MCF 10A (cell line): Measurements from ENCODE around the gene BPTF. TPM values are rescaled to one million over a fixed set of nuclear protein-coding genes. Genes with fewer than 3 reads are reported as not detected.
"Not testable (repeated sequence)": the region's sequence is repeated elsewhere in the genome, so short reads cannot be mapped to it uniquely, and the experiment has no call there.

ENCODE experiments used
- BruUV-seq: library from RNA; stranded (reverse); fragments of 400-500 nt; replicated peaks from 2 replicates; lab custom pipeline; 2021; lab: Mats Ljungman, UMichigan
- CTCF ChIA-PET: fragments of 300-600 bp; sonication (Branson Sonifier 250); formaldehyde crosslinking; extraction: SDS; loops from one replicate; lab custom pipeline; 2021; ENCODE audit warnings: antibody characterized with exemption, inconsistent platforms; lab: Yijun Ruan, JAX
- POLR2A ChIA-PET: fragments of 300-600, 350-650 bp; sonication (Branson Sonifier 250); formaldehyde crosslinking; extraction: SDS; loops from one replicate; lab custom pipeline; 2020; ENCODE audit warnings: antibody characterized with exemption, inconsistent platforms; lab: Yijun Ruan, JAX
- DNase-seq: peaks from one replicate; pipeline ENCODE4 v3.0.0-alpha.2; 2018; ENCODE audit not compliant: unreplicated experiment
- H3K27ac Mint-ChIP-seq: one replicate; pipeline ENCODE4 v1.8.0; 2022; ENCODE audit warnings: mild to moderate bottlenecking, low read depth, mixed read lengths; ENCODE audit not compliant: unreplicated experiment
- H3K27me3 Mint-ChIP-seq: one replicate; pipeline ENCODE4 v1.8.0; 2022; ENCODE audit warnings: mixed read lengths; ENCODE audit not compliant: insufficient read depth, unreplicated experiment
- H3K36me3 Mint-ChIP-seq: one replicate; pipeline ENCODE4 v1.8.0; 2022; ENCODE audit warnings: mild to moderate bottlenecking, moderate library complexity, mixed read lengths; ENCODE audit not compliant: insufficient read depth, unreplicated experiment
- H3K4me1 Mint-ChIP-seq: one replicate; pipeline ENCODE4 v1.8.0; 2022; ENCODE audit warnings: mixed read lengths; ENCODE audit not compliant: insufficient read depth, unreplicated experiment
- H3K4me3 Mint-ChIP-seq: one replicate; pipeline ENCODE4 v1.8.0; 2022; ENCODE audit warnings: mild to moderate bottlenecking, moderate library complexity, mixed read lengths; ENCODE audit not compliant: unreplicated experiment
- H3K9me3 Mint-ChIP-seq: one replicate; pipeline ENCODE4 v1.8.0; 2022; ENCODE audit warnings: mixed read lengths; ENCODE audit not compliant: unreplicated experiment
- intact Hi-C: fragments of 100-400 bp; cut with micrococcal nuclease; formaldehyde crosslinking; loops from 2 replicates; pipeline ENCODE4 v1.14.1; 2022
- total RNA-seq: library from RNA; stranded (reverse); gene quantifications from 2 replicates; pipeline ENCODE4 v1.2.3, GENCODE V29; 2022
- TF ChIP-seq, protein P1 (sequence below): fragments of 200-600 bp; IDR thresholded peaks from one replicate; pipeline ENCODE4 v1.8.0; 2022; ENCODE audit warnings: antibody characterized with exemption, mild to moderate bottlenecking; ENCODE audit not compliant: unreplicated experiment

BPTF gene
- total RNA-seq, 1 experiment from 2014 or later = 63.7 TPM

DNA sequence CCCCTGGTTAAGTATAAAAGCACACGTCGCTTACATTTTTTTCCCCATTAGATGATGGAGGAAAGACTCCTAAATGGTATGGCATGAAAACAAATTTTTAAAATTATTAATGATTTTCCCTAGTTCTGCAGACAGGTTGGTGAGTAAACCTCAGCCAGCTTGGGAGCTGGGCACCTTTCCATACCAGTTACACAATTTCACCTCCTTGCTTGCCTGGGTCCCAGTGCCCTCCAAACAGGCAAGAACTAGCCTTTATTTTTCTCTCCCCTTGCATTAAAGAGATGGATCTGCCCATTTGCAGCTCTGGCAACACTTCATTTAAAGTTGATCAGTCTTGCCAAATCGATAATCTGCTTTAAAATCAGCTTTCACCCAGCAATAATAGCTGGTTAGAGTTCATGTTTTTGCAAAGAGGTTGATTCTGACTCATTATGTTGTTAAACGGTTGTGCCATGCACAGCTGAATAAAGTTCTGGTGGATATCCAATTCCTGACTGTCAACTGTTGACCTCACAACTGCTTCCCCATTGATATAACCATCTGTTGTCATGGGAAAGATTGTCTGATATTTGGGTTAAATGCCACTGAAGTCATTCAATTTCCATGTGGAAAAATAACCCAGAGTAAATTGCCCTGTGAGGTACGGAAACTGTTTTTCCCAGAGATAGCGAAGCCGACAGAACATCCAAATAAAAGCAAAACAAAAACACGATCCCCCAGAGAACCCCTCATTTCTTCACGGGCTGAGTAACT is 169.7 kb downstream of the BPTF start:
- Mint-ChIP-seq H3K4me3 (peak overlapping the region; percentile 77), H3K27me3 (no peaks in the 10 kb centered on the region), H3K4me1 (peaks cover 26% of the 10 kb centered on the region), H3K36me3 (peaks cover 5% of the 10 kb centered on the region), H3K27ac (peak overlapping the region; percentile 79), H3K9me3 (no peaks in the 10 kb centered on the region)
- TSS peak; percentile 41 for BruUV-seq
- POLR2A ChIA-PET = interaction anchor here (0.6 to 6.4 kb wide), 19 partner anchors 10 to 1331 kb away, joined by 3 to 84 read pairs (median 5); partner anchors contain the start of genes AMZ2, BPTF, KPNA2 and WIPI1
- peak; percentile 82 for DNase-seq
- intact Hi-C loops = loop anchor here (2.0 to 10.0 kb wide), 2 partner anchors 24 to 110 kb away; no protein-coding TSS in a partner anchor
- CTCF ChIA-PET = interaction anchor here (0.5 to 1.2 kb wide), 3 partner anchors 16 to 107 kb away, joined by 3 to 4 read pairs (median 3); no protein-coding TSS in a partner anchor
- TF ChIP-seq, protein P1, sequence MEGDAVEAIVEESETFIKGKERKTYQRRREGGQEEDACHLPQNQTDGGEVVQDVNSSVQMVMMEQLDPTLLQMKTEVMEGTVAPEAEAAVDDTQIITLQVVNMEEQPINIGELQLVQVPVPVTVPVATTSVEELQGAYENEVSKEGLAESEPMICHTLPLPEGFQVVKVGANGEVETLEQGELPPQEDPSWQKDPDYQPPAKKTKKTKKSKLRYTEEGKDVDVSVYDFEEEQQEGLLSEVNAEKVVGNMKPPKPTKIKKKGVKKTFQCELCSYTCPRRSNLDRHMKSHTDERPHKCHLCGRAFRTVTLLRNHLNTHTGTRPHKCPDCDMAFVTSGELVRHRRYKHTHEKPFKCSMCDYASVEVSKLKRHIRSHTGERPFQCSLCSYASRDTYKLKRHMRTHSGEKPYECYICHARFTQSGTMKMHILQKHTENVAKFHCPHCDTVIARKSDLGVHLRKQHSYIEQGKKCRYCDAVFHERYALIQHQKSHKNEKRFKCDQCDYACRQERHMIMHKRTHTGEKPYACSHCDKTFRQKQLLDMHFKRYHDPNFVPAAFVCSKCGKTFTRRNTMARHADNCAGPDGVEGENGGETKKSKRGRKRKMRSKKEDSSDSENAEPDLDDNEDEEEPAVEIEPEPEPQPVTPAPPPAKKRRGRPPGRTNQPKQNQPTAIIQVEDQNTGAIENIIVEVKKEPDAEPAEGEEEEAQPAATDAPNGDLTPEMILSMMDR = no peak

GRCh38 chr17:67995570-67996263 is 170.4 kb downstream of the BPTF start:
- Mint-ChIP-seq H3K27me3 (no peaks in the 10 kb centered on the region), H3K4me3 (peak overlapping the region; percentile 77), H3K27ac (peak overlapping the region; percentile 79), H3K9me3 (no peaks in the 10 kb centered on the region), H3K4me1 (peaks cover 26% of the 10 kb centered on the region), H3K36me3 (peaks cover 5% of the 10 kb centered on the region)
- TF ChIP-seq, protein P1 = no peak
- peak; percentile 22 for DNase-seq
- ChIA-PET POLR2A (interaction anchor here (0.7 to 6.4 kb wide), 11 partner anchors 11 to 1331 kb away, joined by 3 to 84 read pairs (median 8); partner anchors contain the start of genes KPNA2 and WIPI1), CTCF (interaction anchor here (0.5 to 1.2 kb wide), 4 partner anchors 16 to 107 kb away, joined by 3 to 4 read pairs (median 3); no protein-coding TSS in a partner anchor)
- no TSS peak for BruUV-seq
- intact Hi-C loops = loop anchor here (2.0 to 10.0 kb wide), 2 partner anchors 23 to 109 kb away; no protein-coding TSS in a partner anchor

- not testable (repeated sequence) for BruUV-seq, H3K27me3 Mint-ChIP-seq, H3K36me3 Mint-ChIP-seq, H3K9me3 Mint-ChIP-seq, DNase-seq
- ChIA-PET POLR2A (interaction anchor here (0.6 to 6.4 kb wide), 5 partner anchors 10 to 460 kb away, joined by 3 to 84 read pairs (median 11); partner anchors contain the start of genes KPNA2 and WIPI1), CTCF (interaction anchor here (0.5 to 0.6 kb wide), 2 partner anchors 19 to 25 kb away, joined by 3 to 4 read pairs; no protein-coding TSS in a partner anchor)
- intact Hi-C loops = loop anchor here (10.0 kb wide), 1 partner anchor 108 kb away; no protein-coding TSS in a partner anchor
- H3K27ac Mint-ChIP-seq = peak within 1 kb of the TSS; percentile 79
- H3K4me3 Mint-ChIP-seq = peak within 1 kb of the TSS; percentile 77
- H3K4me1 Mint-ChIP-seq = peaks cover 26% of the 10 kb centered on the region
Observed at GRCh38 chr17:67996301-67997171, 171.2 kb downstream of the BPTF start, which contains the start of gene C17orf58. Gene C17orf58 (minus strand): TSS chr17:67996469. CDS start chr17:67996198, 271 bp downstream.

- H3K4me3 Mint-ChIP-seq = no peak overlapping the region
- no peak overlapping the region for H3K27ac Mint-ChIP-seq
- H3K36me3 Mint-ChIP-seq = peaks cover 5% of the 10 kb centered on the region
- ChIA-PET CTCF (no interaction called here), POLR2A (no interaction called here)
- no peaks in the 10 kb centered on the region for H3K9me3 Mint-ChIP-seq
- BruUV-seq = no TSS peak
- no peaks in the 10 kb centered on the region for H3K27me3 Mint-ChIP-seq
- no peak for DNase-seq
- TF ChIP-seq, protein P1 = no peak
- intact Hi-C loops = loop anchor here (10.0 kb wide), 1 partner anchor 106 kb away; no protein-coding TSS in a partner anchor
- H3K4me1 Mint-ChIP-seq = peaks cover 26% of the 10 kb centered on the region
Observed at GRCh38 chr17:67998466-67998865, 173.2 kb downstream of the BPTF start.
